ENCODE measurements around the gene LAPTM5. TPM values are rescaled to one million over a fixed set of nuclear protein-coding genes. Genes with fewer than 3 reads are reported as not detected.

Gene LAPTM5
- total RNA-seq, 1 donor from 2014 or later, result 3.1 TPM

DNA sequence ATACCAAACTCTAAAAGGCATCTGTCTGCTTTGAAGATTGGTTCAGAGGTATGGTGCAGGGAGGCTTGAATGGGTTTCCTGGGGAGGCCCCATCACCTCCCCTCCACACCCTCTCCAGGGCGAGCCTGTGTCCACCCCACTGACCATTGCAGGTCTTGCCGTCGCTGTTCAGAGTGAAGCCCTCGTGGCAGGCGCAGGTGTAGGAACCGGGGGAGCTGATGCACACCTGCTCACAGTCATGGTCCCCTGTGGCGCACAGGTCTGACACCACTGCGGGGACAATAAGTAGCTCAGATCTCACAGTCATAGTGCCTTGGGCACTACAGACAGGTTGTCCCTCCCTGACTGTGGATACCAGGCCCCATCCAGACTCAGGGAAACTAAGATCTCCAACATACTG lies 40.9 kb downstream of the LAPTM5 start:
- TF ChIP-seq, protein P1, sequence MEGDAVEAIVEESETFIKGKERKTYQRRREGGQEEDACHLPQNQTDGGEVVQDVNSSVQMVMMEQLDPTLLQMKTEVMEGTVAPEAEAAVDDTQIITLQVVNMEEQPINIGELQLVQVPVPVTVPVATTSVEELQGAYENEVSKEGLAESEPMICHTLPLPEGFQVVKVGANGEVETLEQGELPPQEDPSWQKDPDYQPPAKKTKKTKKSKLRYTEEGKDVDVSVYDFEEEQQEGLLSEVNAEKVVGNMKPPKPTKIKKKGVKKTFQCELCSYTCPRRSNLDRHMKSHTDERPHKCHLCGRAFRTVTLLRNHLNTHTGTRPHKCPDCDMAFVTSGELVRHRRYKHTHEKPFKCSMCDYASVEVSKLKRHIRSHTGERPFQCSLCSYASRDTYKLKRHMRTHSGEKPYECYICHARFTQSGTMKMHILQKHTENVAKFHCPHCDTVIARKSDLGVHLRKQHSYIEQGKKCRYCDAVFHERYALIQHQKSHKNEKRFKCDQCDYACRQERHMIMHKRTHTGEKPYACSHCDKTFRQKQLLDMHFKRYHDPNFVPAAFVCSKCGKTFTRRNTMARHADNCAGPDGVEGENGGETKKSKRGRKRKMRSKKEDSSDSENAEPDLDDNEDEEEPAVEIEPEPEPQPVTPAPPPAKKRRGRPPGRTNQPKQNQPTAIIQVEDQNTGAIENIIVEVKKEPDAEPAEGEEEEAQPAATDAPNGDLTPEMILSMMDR (IDR thresholded peaks at IDR 0.05; ENCODE audit: insufficient read depth, low read length, poor library complexity, severe bottlenecking), result no peak

DNA sequence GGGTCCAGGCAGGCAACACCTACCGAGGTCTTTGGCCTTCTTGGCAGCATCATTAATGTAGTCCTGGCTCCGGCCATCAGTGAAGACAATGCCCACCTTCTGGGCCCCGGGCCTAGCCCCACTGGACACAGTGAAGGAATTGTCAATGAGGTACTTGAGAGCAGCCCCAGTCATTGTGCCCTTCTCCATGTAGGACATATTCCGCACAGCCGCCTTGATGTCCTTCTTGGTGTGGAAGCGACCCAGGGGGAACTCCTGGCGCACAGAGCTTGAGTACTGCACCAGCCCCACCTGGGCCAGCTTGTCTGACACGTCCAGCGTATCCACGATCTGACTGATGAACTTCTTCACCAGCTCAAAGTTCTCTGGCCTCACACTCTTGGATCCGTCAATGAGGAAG lies 41.7 kb downstream of the LAPTM5 start:
- H3K36me3 ChIP-seq (ENCODE audit: control insufficient read depth, insufficient read depth, low read length), result no peaks in the 10 kb centered on the region
- TF ChIP-seq, protein P1 (IDR thresholded peaks at IDR 0.05; ENCODE audit: insufficient read depth, low read length, poor library complexity, severe bottlenecking), result no peak

More for the DNA sequence above, 40.9 kb downstream of the LAPTM5 start:
- Histone ChIP-seq H3K4me3 (ENCODE audit: low read depth, low read length) (no peak overlapping the region), H3K27me3 (ENCODE audit: control insufficient read depth, insufficient read depth, low read length) (peaks cover 3% of the 10 kb centered on the region), H3K36me3 (ENCODE audit: control insufficient read depth, insufficient read depth, low read length) (no peaks in the 10 kb centered on the region)
- no peak for DNase-seq (ENCODE audit: low read depth)

DNA sequence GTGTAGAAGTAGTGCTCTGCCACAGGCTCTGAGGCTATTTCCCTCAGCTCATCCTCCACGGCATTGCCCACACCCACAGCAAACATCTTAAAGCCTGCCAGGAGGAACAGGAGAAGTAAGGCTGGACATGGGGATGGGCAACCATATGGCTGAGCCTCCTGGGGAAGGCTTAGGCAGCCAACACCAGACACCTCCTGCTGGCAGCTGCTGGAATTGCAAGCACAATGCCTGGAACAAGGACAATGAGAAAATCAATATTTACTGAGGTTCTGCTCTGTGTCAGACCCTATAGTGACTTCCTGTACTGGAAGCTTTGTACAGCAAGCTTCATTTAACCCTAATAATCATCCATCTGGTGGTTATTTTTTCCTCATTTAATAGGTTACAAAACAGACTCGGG lies 42.4 kb downstream of the LAPTM5 start:
- H3K4me3 ChIP-seq (ENCODE audit: low read depth, low read length), result no peak overlapping the region
- no peak for DNase-seq (ENCODE audit: low read depth)
- TF ChIP-seq, protein P1 (IDR thresholded peaks at IDR 0.05; ENCODE audit: insufficient read depth, low read length, poor library complexity, severe bottlenecking), result peak; percentile 42
- H3K36me3 ChIP-seq (ENCODE audit: control insufficient read depth, insufficient read depth, low read length), result no peaks in the 10 kb centered on the region
- peaks cover 3% of the 10 kb centered on the region for H3K27me3 ChIP-seq (ENCODE audit: control insufficient read depth, insufficient read depth, low read length)

More for the DNA sequence above, 41.7 kb downstream of the LAPTM5 start:
- Histone ChIP-seq H3K4me3 (ENCODE audit: low read depth, low read length) (no peak overlapping the region), H3K27me3 (ENCODE audit: control insufficient read depth, insufficient read depth, low read length) (peaks cover 3% of the 10 kb centered on the region)
- DNase-seq (ENCODE audit: low read depth), result no peak

DNA sequence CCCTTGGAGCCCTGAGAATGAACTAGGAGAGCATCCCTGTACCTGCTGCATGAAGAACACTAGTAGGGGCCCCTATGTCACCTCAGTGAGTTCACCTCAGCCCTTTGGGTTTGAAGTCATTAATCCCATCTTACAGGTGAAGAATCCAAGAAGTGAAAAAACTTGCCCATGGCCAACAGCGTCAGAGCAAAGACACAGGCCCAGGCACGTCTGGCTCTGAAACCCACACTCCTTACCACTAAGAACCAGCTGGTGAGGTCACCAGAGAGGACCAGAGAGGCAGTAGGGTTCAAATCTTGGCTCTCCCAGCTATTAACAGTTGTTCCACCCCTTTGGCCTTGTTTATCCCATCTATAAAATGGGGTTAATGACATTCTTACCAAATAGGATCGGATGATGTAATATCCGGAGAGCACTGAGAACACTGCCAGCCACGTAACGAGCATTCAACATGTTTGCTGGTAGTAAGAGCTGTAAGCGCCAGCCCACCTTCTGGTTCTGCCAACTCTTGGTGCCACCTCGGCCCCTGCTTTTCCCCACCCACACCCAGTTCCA lies 43.0 kb downstream of the LAPTM5 start:
- TF ChIP-seq, protein P1 (IDR thresholded peaks at IDR 0.05; ENCODE audit: insufficient read depth, low read length, poor library complexity, severe bottlenecking), result no peak
- H3K4me3 ChIP-seq (ENCODE audit: low read depth, low read length), result no peak overlapping the region
- H3K27me3 ChIP-seq (ENCODE audit: control insufficient read depth, insufficient read depth, low read length), result peaks cover 3% of the 10 kb centered on the region
- DNase-seq (ENCODE audit: low read depth), result no peak
- no peaks in the 10 kb centered on the region for H3K36me3 ChIP-seq (ENCODE audit: control insufficient read depth, insufficient read depth, low read length)

DNA sequence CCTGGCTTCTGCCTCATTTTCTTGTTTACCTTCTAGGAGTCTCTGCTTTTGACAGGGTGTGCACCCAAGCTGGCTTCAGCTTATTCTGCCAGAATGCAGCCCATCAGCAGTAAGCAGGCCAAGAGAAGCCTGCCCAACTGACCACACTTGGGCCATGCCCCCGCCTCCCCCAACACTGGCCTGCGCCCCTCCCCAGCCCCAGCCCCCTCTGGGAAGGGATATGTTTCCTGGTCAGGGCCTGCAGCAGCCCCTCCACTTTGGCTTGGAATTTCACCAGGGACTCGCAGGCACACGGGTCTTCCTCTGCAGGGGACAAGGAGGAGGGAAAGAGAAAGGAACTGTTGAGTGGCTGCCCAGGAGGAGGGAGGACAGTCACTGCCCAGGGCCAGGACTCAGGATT lies 43.5 kb downstream of the LAPTM5 start:
- Histone ChIP-seq H3K36me3 (ENCODE audit: control insufficient read depth, insufficient read depth, low read length) (no peaks in the 10 kb centered on the region), H3K27me3 (ENCODE audit: control insufficient read depth, insufficient read depth, low read length) (peaks cover 3% of the 10 kb centered on the region), H3K4me3 (ENCODE audit: low read depth, low read length) (no peak overlapping the region)
- TF ChIP-seq, protein P1 (IDR thresholded peaks at IDR 0.05; ENCODE audit: insufficient read depth, low read length, poor library complexity, severe bottlenecking), result no peak
- no peak for DNase-seq (ENCODE audit: low read depth)

DNA sequence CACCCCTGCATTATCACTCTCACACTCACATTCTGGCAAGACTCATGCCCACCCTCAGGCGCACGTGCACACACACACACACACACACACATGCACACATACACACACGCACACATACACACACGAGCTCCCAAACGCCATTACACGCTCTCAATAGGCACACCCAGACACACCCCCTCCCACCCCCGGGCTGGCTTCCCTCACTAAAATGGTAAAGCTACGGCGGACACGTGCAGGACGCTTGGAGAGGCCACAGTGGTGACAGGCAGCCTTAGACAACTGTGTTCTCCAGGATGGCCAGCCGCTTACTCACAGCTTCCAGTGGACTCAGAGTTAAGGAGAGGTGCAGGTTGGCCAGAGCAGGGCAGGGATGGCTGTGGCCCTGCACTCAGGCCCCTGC lies 44.3 kb downstream of the LAPTM5 start:
- DNase-seq (ENCODE audit: low read depth), result no peak
- H3K4me3 ChIP-seq (ENCODE audit: low read depth, low read length), result no peak overlapping the region
- peaks cover 3% of the 10 kb centered on the region for H3K27me3 ChIP-seq (ENCODE audit: control insufficient read depth, insufficient read depth, low read length)
- H3K36me3 ChIP-seq (ENCODE audit: control insufficient read depth, insufficient read depth, low read length), result no peaks in the 10 kb centered on the region
- TF ChIP-seq, protein P1 (IDR thresholded peaks at IDR 0.05; ENCODE audit: insufficient read depth, low read length, poor library complexity, severe bottlenecking), result no peak

Measured in kidney epithelial cell (primary cell).